Measurements from ENCODE around the gene NEDD4L. TPM values are rescaled to one million over a fixed set of nuclear protein-coding genes. Genes with fewer than 3 reads are reported as not detected.

NEDD4L gene
- total RNA-seq, 1 donor from 2014 or later: 60.2 TPM

DNA sequence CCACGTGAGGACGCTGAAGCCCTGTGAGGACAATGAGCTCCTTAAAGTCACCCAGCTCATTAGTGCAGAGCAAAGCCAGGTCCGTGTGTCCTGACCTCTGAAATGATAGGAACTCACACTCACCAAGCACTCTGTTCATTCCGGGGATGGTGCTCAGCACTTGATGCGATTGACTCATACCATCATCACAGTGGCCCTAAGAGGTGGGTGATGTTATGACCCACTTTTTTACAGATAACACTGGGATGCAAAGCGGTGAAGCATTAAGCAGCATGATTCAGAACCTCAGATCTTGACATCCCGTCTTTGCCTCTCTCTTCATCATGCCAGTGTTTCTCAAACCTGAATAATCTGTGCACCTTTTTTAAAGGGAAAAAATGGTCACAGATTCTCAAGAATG, 350.0 kb downstream of the NEDD4L start:
- no peak for DNase-seq (ENCODE audit: low spot score)

DNA sequence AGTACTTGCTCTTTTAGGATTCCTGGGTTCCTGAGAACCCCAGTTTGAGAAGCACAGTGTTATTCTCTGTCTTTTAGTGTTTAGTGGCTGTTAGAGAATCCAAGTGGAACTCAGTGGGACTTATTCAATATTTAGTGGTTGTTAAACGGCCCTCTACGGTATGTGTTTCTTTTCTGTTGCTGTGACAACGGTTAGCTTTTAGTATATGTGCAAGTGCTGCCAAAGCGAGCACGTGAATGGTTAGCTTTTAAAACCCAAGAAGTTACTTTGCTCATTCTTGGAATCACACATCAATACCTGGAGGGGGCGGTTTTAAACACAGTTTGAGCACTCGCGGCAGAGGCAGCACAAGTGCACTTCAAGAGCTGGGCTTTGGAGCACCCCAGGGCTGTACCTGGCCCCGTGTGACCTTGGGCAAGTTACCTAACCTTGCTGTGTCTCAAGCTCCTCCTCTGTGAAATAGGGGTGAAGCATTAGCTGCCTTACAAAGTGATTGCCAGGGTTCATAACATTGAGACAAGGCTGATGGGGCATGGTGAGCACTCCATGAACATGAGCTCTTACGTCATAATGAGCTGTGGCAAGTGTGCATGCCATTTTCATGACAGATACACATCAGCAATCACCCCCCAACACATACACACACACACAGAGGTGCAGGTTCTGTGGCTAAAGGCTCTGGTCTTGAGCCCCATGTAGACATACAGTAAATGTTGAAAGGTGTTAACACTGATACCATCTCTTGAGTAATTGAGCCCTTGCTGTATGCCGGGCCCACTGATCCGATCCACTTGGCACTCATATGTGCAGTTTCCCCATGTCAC, 350.8 kb downstream of the NEDD4L start:
- no peak for DNase-seq (ENCODE audit: low spot score)

- no peak for DNase-seq (ENCODE audit: low spot score)
Measured at GRCh38 chr18:58396144-58396543, 352.1 kb downstream of the NEDD4L start.

DNA sequence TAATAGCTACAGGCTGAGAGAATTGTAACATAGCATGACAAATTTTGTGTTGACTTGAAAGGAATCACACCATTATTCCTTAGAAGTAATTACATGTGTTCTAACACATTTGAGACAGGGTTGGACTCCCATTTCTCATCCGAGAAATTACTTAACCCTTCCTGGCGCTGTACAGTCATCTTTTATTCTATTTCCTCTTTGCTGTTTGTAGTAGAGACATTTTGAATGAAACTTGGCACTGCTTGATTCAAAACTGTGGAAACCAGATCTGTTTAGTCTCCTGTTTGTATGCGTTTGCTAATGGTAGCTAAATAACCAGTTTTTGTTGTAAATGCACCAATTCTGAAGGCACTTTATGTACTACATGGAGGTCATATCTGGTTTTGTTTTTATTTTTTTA, 352.9 kb downstream of the NEDD4L start:
- no peak for DNase-seq (ENCODE audit: low spot score)

DNA sequence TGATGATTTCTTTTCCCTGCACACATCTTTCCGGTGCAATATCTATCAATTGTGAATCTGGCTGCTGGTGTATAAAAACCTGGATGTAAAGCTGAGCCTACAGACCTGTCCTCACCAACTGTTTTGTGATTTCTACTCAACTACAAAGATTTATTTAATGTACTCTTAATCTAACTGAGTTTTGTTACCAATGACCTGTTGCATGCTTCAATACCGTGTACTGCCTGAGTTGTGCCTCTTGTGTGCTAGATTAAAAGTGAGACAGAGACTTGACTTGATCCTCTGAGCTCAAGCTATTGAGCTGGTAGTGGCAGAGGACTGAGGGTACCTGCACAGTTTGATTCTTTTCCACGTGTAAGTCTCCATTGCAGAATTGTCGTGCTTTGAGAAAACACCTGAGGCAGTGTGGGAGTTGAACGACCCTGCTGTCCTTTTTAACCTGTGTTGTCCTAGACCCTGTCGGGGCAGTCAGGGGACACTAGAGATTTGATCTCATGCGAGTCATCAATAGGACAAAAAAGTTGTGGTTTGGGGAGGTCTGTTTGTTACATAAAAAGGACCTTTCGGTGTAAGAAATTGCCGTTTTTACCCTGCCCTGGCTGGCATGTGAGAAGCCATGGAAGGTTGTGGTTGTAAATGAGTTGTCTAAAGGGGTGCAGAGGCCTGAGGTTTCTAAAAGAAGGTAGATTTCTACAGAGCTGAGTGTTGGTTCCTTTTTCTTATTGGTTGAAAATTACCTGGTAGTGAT, 353.5 kb downstream of the NEDD4L start:
- DNase-seq (ENCODE audit: low spot score): no peak

DNA sequence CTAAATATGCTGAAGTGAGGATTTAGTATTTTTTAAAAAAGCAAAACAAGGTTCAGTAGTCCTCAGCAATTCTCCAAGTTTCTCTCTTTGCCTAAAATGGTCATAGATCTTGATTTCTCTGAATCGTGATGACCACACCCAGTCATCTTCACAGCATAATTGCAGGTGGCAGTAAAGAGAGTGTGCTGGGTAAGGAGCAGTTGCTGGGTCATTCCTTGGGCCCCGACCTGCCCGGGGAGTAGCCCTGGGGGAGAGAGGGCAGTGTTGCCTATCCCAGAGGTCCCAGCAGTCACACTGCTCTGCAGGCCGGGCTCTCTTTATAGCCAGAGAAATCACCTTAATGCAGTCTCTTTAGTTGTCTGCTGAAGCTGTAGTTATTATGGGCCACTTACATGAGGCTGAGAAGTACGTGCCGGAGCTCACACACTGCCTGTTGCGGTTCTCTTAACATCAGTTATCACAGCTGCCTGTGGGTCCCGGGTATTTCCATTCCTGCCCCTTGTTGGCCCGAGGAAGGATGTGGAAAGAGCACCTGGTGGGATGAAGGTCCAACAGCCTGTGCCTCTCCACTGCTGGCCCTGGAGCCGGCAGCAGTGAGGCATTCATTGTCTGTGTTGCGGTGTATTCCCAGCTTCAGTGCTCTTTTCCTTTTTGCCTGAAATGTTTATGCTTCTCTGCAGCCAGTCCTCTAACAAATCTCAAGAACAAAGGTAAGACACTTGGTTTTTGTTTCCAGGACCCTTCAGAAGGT, 354.8 kb downstream of the NEDD4L start:
- DNase-seq (ENCODE audit: low spot score): no peak

DNA sequence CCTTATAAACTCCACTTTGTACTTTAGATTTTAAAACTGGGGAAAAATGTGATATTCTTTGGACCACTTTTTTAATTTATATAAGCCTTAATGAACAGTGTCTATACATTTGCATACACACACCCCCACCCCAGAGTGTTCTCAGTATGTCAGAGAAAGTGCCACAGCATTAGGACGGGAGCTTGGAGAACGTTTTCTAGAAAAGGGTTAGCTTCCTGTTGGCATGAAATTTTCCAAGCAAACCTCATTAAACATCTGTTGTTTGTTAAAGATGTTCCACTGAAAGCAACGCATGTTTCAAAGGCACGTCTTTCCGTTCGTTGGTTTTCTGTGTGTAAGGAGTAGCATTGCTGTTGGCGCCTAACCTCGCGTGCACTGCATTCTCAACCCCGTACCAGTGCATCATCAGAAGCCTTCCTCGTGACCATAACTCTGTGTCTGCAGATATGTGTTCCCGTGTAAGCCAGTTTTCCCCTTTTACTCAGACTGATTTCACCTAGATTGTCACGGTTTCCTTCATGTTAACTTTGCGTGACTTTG, 356.4 kb downstream of the NEDD4L start:
- DNase-seq (ENCODE audit: low spot score): peak; percentile 57

DNA sequence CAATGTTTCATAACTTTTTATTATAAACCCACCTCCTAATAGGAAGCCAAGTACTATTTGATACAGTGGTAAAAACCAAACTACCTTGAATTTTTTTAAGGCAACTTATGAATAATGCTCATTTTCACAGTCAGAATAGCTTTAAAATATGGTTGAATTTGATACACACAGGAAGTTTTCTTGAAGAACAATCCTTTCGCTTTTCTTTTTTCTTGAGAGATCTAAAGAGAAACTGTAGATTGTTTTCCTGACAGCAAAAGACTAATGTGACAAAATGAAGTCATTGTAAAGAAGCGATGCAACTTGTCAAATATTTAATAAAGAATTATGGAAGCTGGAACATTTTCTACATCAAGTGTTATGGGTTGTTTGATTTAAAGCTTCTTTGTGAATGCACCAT, 357.2 kb downstream of the NEDD4L start:
- DNase-seq (ENCODE audit: low spot score): no peak

DNA sequence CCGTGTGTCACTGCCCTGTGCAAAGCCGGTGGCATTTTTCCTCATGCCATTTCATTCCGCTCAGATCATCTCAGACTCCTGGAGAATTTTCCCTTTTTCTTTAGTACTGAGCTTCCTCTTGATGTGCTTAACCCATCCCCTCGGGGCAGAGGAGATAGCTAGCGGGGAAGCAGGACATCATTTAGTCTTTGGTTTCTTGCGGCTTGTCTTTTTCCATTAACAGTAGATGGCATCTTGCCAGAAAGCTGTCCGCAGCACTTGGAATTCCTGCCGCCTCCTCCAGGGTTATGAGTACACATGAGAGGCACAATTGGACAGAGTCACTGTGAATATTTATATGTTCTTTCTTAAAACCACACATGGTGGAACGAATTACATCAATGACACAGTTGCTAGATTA, 358.2 kb downstream of the NEDD4L start:
- DNase-seq (ENCODE audit: low spot score): peak; percentile 73

DNA sequence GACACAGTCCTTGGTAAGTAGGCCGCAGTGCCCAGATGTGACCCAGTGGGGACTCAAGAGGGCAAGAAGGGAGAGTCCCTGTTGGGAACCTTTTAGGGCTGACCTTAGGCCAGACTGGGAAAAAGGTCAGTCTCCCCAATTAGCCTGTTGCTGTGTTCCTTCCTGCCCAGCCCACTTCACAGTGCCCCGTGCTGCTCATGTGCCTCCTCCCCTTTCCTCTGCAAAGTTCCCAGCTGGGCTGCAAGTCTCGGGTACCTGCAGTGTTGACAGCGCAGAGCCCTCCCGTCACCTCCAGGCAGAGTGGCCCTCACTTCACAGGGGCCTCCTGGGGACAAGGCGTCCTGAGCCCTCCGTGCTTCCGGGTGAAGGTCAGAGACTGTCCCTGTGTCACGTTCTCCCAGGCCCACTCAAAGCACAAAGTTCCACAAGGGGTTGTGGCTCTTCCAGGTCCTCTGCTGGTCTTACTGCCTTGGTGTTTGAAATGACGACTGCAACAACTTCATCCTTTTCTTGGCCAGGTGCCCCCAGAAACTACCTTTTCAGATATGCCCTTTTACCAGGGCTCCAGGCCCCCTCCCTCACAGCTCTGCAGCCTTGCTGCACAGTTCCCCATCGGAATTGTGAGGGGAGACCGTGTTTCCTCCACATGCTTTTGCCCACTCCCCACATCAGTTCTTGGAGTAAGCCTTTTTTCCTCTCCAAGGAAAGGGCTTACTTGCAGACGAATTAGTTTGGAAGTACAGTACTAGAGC, 359.1 kb downstream of the NEDD4L start:
- no peak for DNase-seq (ENCODE audit: low spot score)

DNA sequence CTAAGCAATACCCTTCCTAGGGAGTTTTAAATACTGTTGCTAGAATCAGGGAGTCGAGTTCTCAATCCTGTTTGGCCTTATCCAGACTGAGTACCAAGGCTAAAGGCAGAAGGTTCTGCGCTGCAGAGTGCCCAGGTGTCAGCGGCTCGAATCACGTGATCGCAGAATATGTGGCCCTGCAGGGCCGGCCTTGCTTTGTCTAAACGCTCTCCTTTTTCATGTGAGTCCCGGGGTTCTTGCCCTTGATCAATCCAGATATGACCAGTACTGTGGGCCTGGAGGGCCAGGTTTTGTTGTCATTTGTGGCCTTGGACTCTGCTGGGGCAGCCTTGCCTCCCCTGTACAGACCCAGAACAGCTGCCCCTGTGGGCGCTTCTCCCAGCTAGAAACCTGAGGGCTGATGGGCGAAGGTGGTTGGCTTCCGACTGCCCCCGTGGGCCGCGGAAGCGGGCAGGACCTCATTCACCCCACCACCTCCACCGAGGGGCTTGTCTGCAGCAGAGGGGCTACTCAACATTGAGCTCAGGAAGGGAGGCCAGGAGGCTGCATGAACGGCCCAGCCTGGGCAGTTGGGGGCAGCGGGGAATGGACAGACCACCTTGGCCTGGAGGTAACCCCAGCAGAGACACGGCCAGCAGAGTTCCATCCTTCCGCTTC, 359.9 kb downstream of the NEDD4L start:
- no peak for DNase-seq (ENCODE audit: low spot score)

DNA sequence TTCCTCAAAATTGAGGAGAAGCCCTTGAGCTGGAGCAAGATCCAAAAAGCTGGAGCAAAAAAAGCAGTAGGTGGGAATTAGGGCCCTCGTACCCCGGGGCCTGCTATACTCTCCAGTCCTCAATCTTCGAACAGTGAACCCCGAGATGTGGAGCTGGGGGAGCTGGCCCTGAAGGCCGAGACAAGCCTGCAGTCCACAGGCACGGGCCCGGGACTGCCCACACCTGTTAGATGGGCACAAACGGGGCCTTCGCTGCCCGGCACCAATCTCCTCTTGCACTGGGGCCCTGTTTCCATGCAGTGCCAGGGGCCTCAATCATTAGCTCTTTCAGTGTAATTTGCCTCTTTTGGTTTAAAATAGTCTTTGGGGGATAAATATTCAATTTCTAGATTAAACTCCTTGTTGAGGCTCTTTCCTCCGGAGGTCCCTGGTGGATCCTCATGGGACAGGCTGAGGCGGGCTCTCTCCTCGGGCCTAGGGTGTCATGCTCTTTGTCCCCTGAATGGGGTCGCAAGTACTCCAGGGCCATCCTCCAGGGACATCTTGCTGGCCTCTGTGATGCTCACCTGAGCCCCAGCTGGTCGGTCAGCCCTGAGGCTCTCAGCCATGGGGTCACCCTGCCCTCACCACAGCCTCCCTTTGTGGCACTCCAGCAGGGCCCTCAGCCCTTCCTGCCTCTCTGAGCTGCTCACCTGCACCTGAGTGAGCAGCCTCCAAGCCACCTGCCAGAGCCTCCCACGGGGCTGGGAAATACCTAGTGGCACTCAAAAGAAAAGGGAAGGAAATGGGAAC, 361.3 kb downstream of the NEDD4L start:
- DNase-seq (ENCODE audit: low spot score): no peak

GRCh38 chr18:58407263-58407648, 363.2 kb downstream of the NEDD4L start:
- DNase-seq (ENCODE audit: low spot score): no peak

DNA sequence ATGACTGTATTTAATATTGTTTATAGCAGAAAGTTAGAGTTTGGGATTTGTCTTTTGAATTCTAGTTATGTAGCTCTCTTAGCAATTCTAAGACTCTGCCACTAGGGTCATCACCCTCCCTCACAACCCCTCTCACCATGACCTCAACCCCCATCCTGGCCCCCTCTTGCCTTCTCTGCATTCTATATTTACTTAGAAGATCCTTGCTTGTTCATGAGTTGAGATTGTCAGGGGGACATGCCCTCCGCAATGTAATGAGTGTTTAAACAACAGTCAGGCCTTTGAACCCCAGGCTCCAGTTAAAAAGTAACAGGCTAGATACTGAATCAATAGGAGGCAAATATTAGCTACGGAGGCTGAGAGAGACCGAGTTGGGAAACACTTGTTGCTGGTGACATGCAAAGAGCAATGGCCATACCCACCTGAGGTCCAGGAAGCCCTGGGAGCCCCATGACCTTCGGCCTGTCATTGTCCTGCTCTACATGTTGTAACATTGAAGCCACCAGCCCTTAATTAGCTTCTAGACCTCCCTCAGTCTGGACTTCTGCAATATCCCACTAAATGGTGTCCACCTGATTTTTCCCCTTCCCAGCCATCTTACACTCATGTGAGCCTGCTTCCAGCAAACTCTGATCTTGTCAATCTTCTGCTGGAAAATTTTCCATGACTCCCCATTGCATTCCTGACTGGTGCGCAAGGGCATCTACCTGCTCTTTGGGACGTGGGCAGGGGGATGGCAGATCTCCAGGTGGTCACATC, 363.8 kb downstream of the NEDD4L start:
- no peak for DNase-seq (ENCODE audit: low spot score)

DNA sequence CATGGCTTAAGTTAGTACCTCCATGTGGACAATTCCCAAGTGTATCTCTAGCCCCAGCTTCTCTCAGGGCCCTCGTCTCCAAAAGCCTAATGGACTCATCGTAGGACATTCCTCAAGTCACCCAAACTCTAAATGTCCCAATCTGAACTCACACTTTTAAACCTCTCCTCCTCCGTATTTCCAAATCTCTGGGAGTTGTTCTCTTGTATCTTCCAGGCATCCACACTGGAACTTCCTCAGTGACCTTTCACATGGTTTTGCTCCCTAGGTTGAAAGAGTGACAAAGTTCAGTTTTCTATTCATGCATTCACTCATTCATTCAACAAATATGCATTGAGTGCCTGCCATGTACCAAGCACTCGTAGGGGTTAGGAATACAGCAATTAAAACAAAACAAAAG, 364.6 kb downstream of the NEDD4L start:
- DNase-seq (ENCODE audit: low spot score): no peak

- no peak for DNase-seq (ENCODE audit: low spot score)
Measured at GRCh38 chr18:58409802-58410445, 365.9 kb downstream of the NEDD4L start.

- DNase-seq (ENCODE audit: low spot score): no peak
Measured at GRCh38 chr18:58411323-58411722, 367.3 kb downstream of the NEDD4L start.

GRCh38 chr18:58412844-58413666, 369.0 kb downstream of the NEDD4L start:
- no peak for DNase-seq (ENCODE audit: low spot score)

Measured in umbilical cord (tissue), 2 donors.